Measurements from ENCODE around the gene DRD1. TPM values are rescaled to one million over a fixed set of nuclear protein-coding genes. Genes with fewer than 3 reads are reported as not detected.
A peak's percentile ranks its signal among the peaks of the same experiment; 100 is the strongest.
"Not testable (repeated sequence)": the region's sequence is repeated elsewhere in the genome, so short reads cannot be mapped to it uniquely, and the experiment has no call there.

Gene DRD1
- total and polyA plus RNA-seq, 2 donors from 2014 or later = 0.25 to 0.28 TPM

- intact Hi-C loops (cut with DNase I) = no loop called here
- Histone ChIP-seq H3K4me3 (ENCODE audit: low read length in 3 of 3) (no peak overlapping the region), H3K4me1 (ENCODE audit: control insufficient read depth in 2 of 3, insufficient read depth in 2 of 3, low read depth in 1 of 3, low read length in 3 of 3) (peaks cover 0 to 3% (median 0%) of the 10 kb centered on the region in 3 donors), H3K9me3 (ENCODE audit: control insufficient read depth in 2 of 3, insufficient read depth in 1 of 3, low read length in 3 of 3) (no peaks in the 10 kb centered on the region), H3K36me3 (ENCODE audit: control insufficient read depth in 2 of 3, insufficient read depth in 3 of 3, low read length in 3 of 3) (no peaks in the 10 kb centered on the region), H3K27me3 (ENCODE audit: control insufficient read depth, insufficient read depth, low read length) (peaks cover 11% of the 10 kb centered on the region), H3K27ac (ENCODE audit: low read depth in 2 of 2, low read length in 2 of 2) (no peak overlapping the region), H3K9ac (ENCODE audit: low read length in 3 of 3) (no peak overlapping the region)
- no peak for DNase-seq
- TF ChIP-seq CTCF (IDR thresholded peaks at IDR 0.05; ENCODE audit: borderline replicate concordance, extremely low read depth, insufficient read depth) = no peak
- FAIRE-seq = no peak
Measured at GRCh38 chr5:175447571-175447970, 3.6 kb upstream of the DRD1 start.

- H3K27ac ChIP-seq (ENCODE audit: low read depth in 2 of 2, low read length in 2 of 2); intact Hi-C loops (cut with DNase I); H3K4me1 ChIP-seq (ENCODE audit: control insufficient read depth in 2 of 3, insufficient read depth in 2 of 3, low read depth in 1 of 3, low read length in 3 of 3); H3K9ac ChIP-seq (ENCODE audit: low read length in 3 of 3); H3K4me3 ChIP-seq (ENCODE audit: low read length in 3 of 3); H3K9me3 ChIP-seq (ENCODE audit: control insufficient read depth in 2 of 3, insufficient read depth in 1 of 3, low read length in 3 of 3); DNase-seq; FAIRE-seq; H3K36me3 ChIP-seq (ENCODE audit: control insufficient read depth in 2 of 3, insufficient read depth in 3 of 3, low read length in 3 of 3): not testable (repeated sequence)
- H3K27me3 ChIP-seq (ENCODE audit: control insufficient read depth, insufficient read depth, low read length) = peaks cover 17% of the 10 kb centered on the region
Measured at GRCh38 chr5:175446378-175446777, 2.4 kb upstream of the DRD1 start.

GRCh38 chr5:175444905-175445456 is 999 bp upstream of the DRD1 start:
- Histone ChIP-seq H3K27me3 (ENCODE audit: control insufficient read depth, insufficient read depth, low read length) (peaks cover 17% of the 10 kb centered on the region), H3K9me3 (ENCODE audit: control insufficient read depth in 2 of 3, insufficient read depth in 1 of 3, low read length in 3 of 3) (no peaks in the 10 kb centered on the region), H3K9ac (ENCODE audit: low read length in 3 of 3) (no peak overlapping the region), H3K27ac (ENCODE audit: low read depth in 2 of 2, low read length in 2 of 2) (no peak overlapping the region), H3K36me3 (ENCODE audit: control insufficient read depth in 2 of 3, insufficient read depth in 3 of 3, low read length in 3 of 3) (no peaks in the 10 kb centered on the region), H3K4me1 (ENCODE audit: control insufficient read depth in 2 of 3, insufficient read depth in 2 of 3, low read depth in 1 of 3, low read length in 3 of 3) (peaks cover 0 to 3% (median 0%) of the 10 kb centered on the region in 3 donors), H3K4me3 (ENCODE audit: low read length in 3 of 3) (no peak overlapping the region)
- FAIRE-seq = no peak
- intact Hi-C loops (cut with DNase I) = loop anchor here (5.0 kb wide), 1 partner anchor 493 kb away; no protein-coding TSS in a partner anchor
- DNase-seq = peak in 1 of 5 donors; percentile 8
- no peak for TF ChIP-seq CTCF (IDR thresholded peaks at IDR 0.05; ENCODE audit: borderline replicate concordance, extremely low read depth, insufficient read depth)

- peak in 3 of 5 donors; percentile 3 to 58 (median 7) for DNase-seq
- H3K4me3 ChIP-seq (ENCODE audit: low read length in 3 of 3) = no peak overlapping the region
- peaks cover 17% of the 10 kb centered on the region for H3K27me3 ChIP-seq (ENCODE audit: control insufficient read depth, insufficient read depth, low read length)
- no peak overlapping the region for H3K9ac ChIP-seq (ENCODE audit: low read length in 3 of 3)
- intact Hi-C loops (cut with DNase I) = loop anchor here (5.0 kb wide), 1 partner anchor 491 kb away; no protein-coding TSS in a partner anchor
- TF ChIP-seq CTCF (IDR thresholded peaks at IDR 0.05; ENCODE audit: borderline replicate concordance, extremely low read depth, insufficient read depth) = no peak
- peaks cover 0 to 3% (median 0%) of the 10 kb centered on the region in 3 donors for H3K4me1 ChIP-seq (ENCODE audit: control insufficient read depth in 2 of 3, insufficient read depth in 2 of 3, low read depth in 1 of 3, low read length in 3 of 3)
- H3K36me3 ChIP-seq (ENCODE audit: control insufficient read depth in 2 of 3, insufficient read depth in 3 of 3, low read length in 3 of 3) = no peaks in the 10 kb centered on the region
- no peak overlapping the region for H3K27ac ChIP-seq (ENCODE audit: low read depth in 2 of 2, low read length in 2 of 2)
- FAIRE-seq = no peak
- H3K9me3 ChIP-seq (ENCODE audit: control insufficient read depth in 2 of 3, insufficient read depth in 1 of 3, low read length in 3 of 3) = no peaks in the 10 kb centered on the region
Measured at GRCh38 chr5:175443514-175444059, 395 bp downstream of the DRD1 start.
